Uterus (tissue), 4 donors: ENCODE measurements around the gene SLC44A3. TPM values are rescaled to one million over a fixed set of nuclear protein-coding genes. Genes with fewer than 3 reads are reported as not detected.

Experiments
- DNase-seq, 2 donors: peaks; one replicate each; pipeline ENCODE4 v3.0.0-alpha.2; 2019 to 2020
- H3K27ac ChIP-seq, 2 donors: fragments of 200-600 bp; sonication (generic); 1 replicate in 1 of 2; 2 replicates in 1 of 2; pipeline ENCODE4 v1.5.1; 2016 to 2018
- H3K27me3 ChIP-seq, 2 donors: fragments of 200-600 bp; sonication (generic); one replicate each; pipeline ENCODE4 v1.5.1; 2018 to 2019; ENCODE audit warnings: control low read depth in 1 of 2
- H3K36me3 ChIP-seq, 2 donors: fragments of 200-600 bp; sonication (generic); one replicate each; pipeline ENCODE4 v1.5.1; 2019; ENCODE audit warnings: control low read depth in 1 of 2
- H3K4me1 ChIP-seq, 2 donors: fragments of 200-600 bp; sonication (generic); one replicate each; pipeline ENCODE4 v1.5.1; 2018 to 2019; ENCODE audit warnings: control low read depth in 1 of 2
- H3K4me3 ChIP-seq, 2 donors: fragments of 200-600 bp; sonication (generic); 1 replicate in 1 of 2; 2 replicates in 1 of 2; pipeline ENCODE4 v1.5.1; 2018 to 2019; ENCODE audit warnings: mild to moderate bottlenecking in 1 of 2
- H3K9me3 ChIP-seq, 2 donors: fragments of 200-600 bp; sonication (generic); one replicate each; pipeline ENCODE4 v1.5.1; 2019; ENCODE audit warnings: control low read depth in 1 of 2
- CTCF ChIP-seq, 4 experiments: fragments of 200-600 bp in 2 of 4; fragments of 450-650 bp in 2 of 4; sonication (generic) in 2 of 4; IDR thresholded peaks; one replicate each; pipeline ENCODE4 v1.5.1; 2016 to 2019; ENCODE audit warnings: antibody characterized with exemption in 4 of 4, mild to moderate bottlenecking in 2 of 4, moderate library complexity in 1 of 4
- POLR2A ChIP-seq, 2 donors: fragments of 450-650 bp; IDR thresholded peaks; one replicate each; pipeline ENCODE4 v1.6.1; 2016; ENCODE audit warnings: antibody characterized with exemption in 2 of 2, mild to moderate bottlenecking in 1 of 2, moderate library complexity in 1 of 2
- intact Hi-C: fragments of 100-400 bp; cut with DNase I; formaldehyde crosslinking; loops from one replicate; pipeline ENCODE4 v1.15.1; 2023; ENCODE audit warnings: low total_unique reads
- total RNA-seq, 4 donors: library from RNA; depleted of rRNA in 3 of 4; stranded (reverse); fragments of >200 nt in 3 of 4; gene quantifications; one replicate each; pipeline versions ENCODE4 v1.1.0 to v1.2.4, GENCODE V29; 2014 to 2023
- donor health status: DM: yes; HTN: yes; CAD: no.

SLC44A3 gene
- total RNA-seq, 4 donors from 2014 or later = 1.3 to 10.3 (median 4.8) TPM

GRCh38 chr1:94805912-94806311, 14.2 kb upstream of the SLC44A3 start:
- Histone ChIP-seq H3K9me3 (no peaks in the 10 kb centered on the region), H3K27ac (no peak overlapping the region), H3K36me3 (no peaks in the 10 kb centered on the region), H3K4me3 (no peak overlapping the region), H3K27me3 (no peaks in the 10 kb centered on the region), H3K4me1 (no peaks in the 10 kb centered on the region)
- peak; percentile 50 to 59 for DNase-seq
- intact Hi-C loops = loop anchor here (5.0 kb wide), 2 partner anchors 284 to 324 kb away; no protein-coding TSS in a partner anchor
- TF ChIP-seq CTCF (IDR thresholded peaks at IDR 0.05) = peak; percentile 92 to 97 (median 96)
- TF ChIP-seq POLR2A (IDR thresholded peaks at IDR 0.05) = no peak

- TF ChIP-seq CTCF (IDR thresholded peaks at IDR 0.05) (no peak), POLR2A (IDR thresholded peaks at IDR 0.05) (no peak)
- no peak overlapping the region for H3K4me3 ChIP-seq
- no peaks in the 10 kb centered on the region for H3K9me3 ChIP-seq
- H3K4me1 ChIP-seq = no peaks in the 10 kb centered on the region
- H3K27ac ChIP-seq = no peak overlapping the region
- H3K27me3 ChIP-seq = no peaks in the 10 kb centered on the region
- no peaks in the 10 kb centered on the region for H3K36me3 ChIP-seq
- DNase-seq = no peak
- intact Hi-C loops = loop anchor here (5.0 kb wide), 2 partner anchors 284 to 324 kb away; no protein-coding TSS in a partner anchor
Observed at GRCh38 chr1:94806441-94806871, 13.7 kb upstream of the SLC44A3 start.

GRCh38 chr1:94807742-94808491, 12.2 kb upstream of the SLC44A3 start:
- TF ChIP-seq POLR2A (IDR thresholded peaks at IDR 0.05) (no peak), CTCF (IDR thresholded peaks at IDR 0.05) (no peak)
- no peak for DNase-seq
- H3K27me3 ChIP-seq = no peaks in the 10 kb centered on the region
- H3K36me3 ChIP-seq = no peaks in the 10 kb centered on the region
- no peaks in the 10 kb centered on the region for H3K9me3 ChIP-seq
- H3K4me1 ChIP-seq = no peaks in the 10 kb centered on the region
- no peak overlapping the region for H3K27ac ChIP-seq
- intact Hi-C loops = loop anchor here (5.0 kb wide), 2 partner anchors 286 to 326 kb away; no protein-coding TSS in a partner anchor
- no peak overlapping the region for H3K4me3 ChIP-seq

GRCh38 chr1:94808669-94809068, 11.5 kb upstream of the SLC44A3 start:
- Histone ChIP-seq H3K9me3 (no peaks in the 10 kb centered on the region), H3K27me3 (no peaks in the 10 kb centered on the region), H3K4me3 (no peak overlapping the region), H3K27ac (no peak overlapping the region), H3K36me3 (no peaks in the 10 kb centered on the region), H3K4me1 (no peaks in the 10 kb centered on the region)
- TF ChIP-seq CTCF (IDR thresholded peaks at IDR 0.05) (no peak), POLR2A (IDR thresholded peaks at IDR 0.05) (no peak)
- intact Hi-C loops = loop anchor here (5.0 kb wide), 2 partner anchors 286 to 326 kb away; no protein-coding TSS in a partner anchor
- DNase-seq = no peak

GRCh38 chr1:94812985-94813384, 7.2 kb upstream of the SLC44A3 start:
- intact Hi-C loops = no loop called here
- Histone ChIP-seq H3K36me3 (no peaks in the 10 kb centered on the region), H3K4me3 (no peak overlapping the region), H3K9me3 (no peaks in the 10 kb centered on the region), H3K27ac (no peak overlapping the region), H3K4me1 (no peaks in the 10 kb centered on the region), H3K27me3 (no peaks in the 10 kb centered on the region)
- DNase-seq = no peak
- no peak for TF ChIP-seq POLR2A (IDR thresholded peaks at IDR 0.05)
- TF ChIP-seq CTCF (IDR thresholded peaks at IDR 0.05) = no peak
